K562 (cell line): ENCODE results near the gene NFAM1. TPM values are rescaled to one million over a fixed set of nuclear protein-coding genes. Genes with fewer than 3 reads are reported as not detected.

ENCODE experiments used
- EGR1 ChIP-seq: fragments of 450-650 bp; conservative IDR thresholded peaks from 2 replicates; pipeline ENCODE4 v1.6.1; 2017; ENCODE audit warnings: mild to moderate bottlenecking
- FOXJ3 ChIP-seq: sonication (generic); formaldehyde crosslinking; IDR thresholded peaks from 2 replicates; pipeline ENCODE4 v1.4.0; 2020; ENCODE audit warnings: mild to moderate bottlenecking, missing genetic modification reagents
- HDAC2 ChIP-seq: fragments of 450-650 bp; IDR thresholded peaks from 2 replicates; pipeline ENCODE4 v1.6.1; 2016; ENCODE audit warnings: mild to moderate bottlenecking
- NR4A1 ChIP-seq, 2 experiments: fragments of 250-450 bp in 1 of 2; fragments of 450-650 bp in 1 of 2; sonication (Bioruptor Pico) in 1 of 2; IDR thresholded peaks; 2 replicates each; pipeline versions ENCODE4 v1.4.0 to v1.6.1; 2016 to 2020; ENCODE audit warnings: mild to moderate bottlenecking in 2 of 2, missing compliant biosample characterization in 1 of 2, missing genetic modification characterization in 1 of 2, moderate library complexity in 1 of 2
- SMAD1 ChIP-seq: fragments of 150-350 bp; IDR thresholded peaks from 2 replicates; pipeline ENCODE4 v1.6.1; 2014; ENCODE audit warnings: low read length, low read depth; ENCODE audit not compliant: partially characterized antibody
- SMARCA4 ChIP-seq: fragments of 450-650 bp; IDR thresholded peaks from 2 replicates; pipeline ENCODE4 v1.6.1; 2016
- TBP ChIP-seq: optimal IDR thresholded peaks from 2 replicates; pipeline ENCODE3; 2011; ENCODE audit warnings: low read depth, low read length, improper control_type of control experiment
- TOE1 ChIP-seq, 2 experiments: fragments of 450-650 bp in 1 of 2; sonication (generic) in 1 of 2; formaldehyde crosslinking in 1 of 2; IDR thresholded peaks; 2 replicates each; pipeline versions ENCODE4 v1.7.1 to v1.8.0; 2016 to 2022; ENCODE audit warnings: borderline replicate concordance in 2 of 2, mild to moderate bottlenecking in 2 of 2, antibody characterized with exemption in 1 of 2, inconsistent platforms in 1 of 2, low read depth in 1 of 2, missing genetic modification reagents in 1 of 2, moderate library complexity in 1 of 2
- ZFP30 ChIP-seq: fragments of 250-450 bp; sonication (Bioruptor Pico); IDR thresholded peaks from 2 replicates; pipeline ENCODE4 v1.8.0; 2022; ENCODE audit warnings: moderate library complexity, mild to moderate bottlenecking, inconsistent platforms, borderline replicate concordance
- polyA plus RNA-seq, 8 experiments: library from polyadenylated mRNA; depleted of rRNA in 4 of 8; stranded (reverse) in 5 of 8; unstranded in 3 of 8; fragments of >200 nt; fragmentation: Nextera tagmentation in 2 of 8; fragmentation: Illumina TruSeq in 1 of 8; extraction: Ambion mirVana in 2 of 8; extraction: Trizol in 1 of 8; gene quantifications; 2 replicates each; pipeline versions ENCODE4 v1.2.1 to v1.2.3, GENCODE V29; 2011 to 2014; ENCODE audit warnings: inconsistent platforms in 1 of 8, missing spikeins in 1 of 8
- total RNA-seq, 7 experiments: library from RNA; depleted of rRNA in 6 of 7; stranded (reverse); fragments of >200 nt in 6 of 7; fragmentation: Illumina TruSeq in 2 of 7; extraction: Trizol in 2 of 7; gene quantifications; 2 replicates each; pipeline versions ENCODE4 v1.2.1 to v1.2.3, GENCODE V29; 2011 to 2021; ENCODE audit warnings: low replicate concordance in 1 of 7
- TF ChIP-seq, protein P1 (sequence below): IDR thresholded peaks from 2 replicates; pipeline ENCODE4 v1.6.1; 2011; ENCODE audit not compliant: insufficient read length; ENCODE audit errors: extremely low read depth
- TF ChIP-seq, protein P2 (sequence below): fragments of 450-650 bp; conservative IDR thresholded peaks from 2 replicates; pipeline ENCODE4 v1.6.1; 2016; ENCODE audit warnings: missing genetic modification characterization, low read depth, mild to moderate bottlenecking, missing compliant biosample characterization, moderate library complexity
- TF ChIP-seq, protein P3 (sequence below): fragments of 450-650 bp; formaldehyde crosslinking; IDR thresholded peaks from 2 replicates; pipeline ENCODE4 v1.4.0; 2020; ENCODE audit warnings: mild to moderate bottlenecking, moderate library complexity
- TF ChIP-seq, protein P4 (sequence below), 2 experiments: fragments of 450-650 bp; IDR thresholded peaks; 2 replicates each; pipeline ENCODE4 v1.6.1; 2016
- TF ChIP-seq, protein P5 (sequence below): fragments of 200-800 bp; sonication (Bioruptor generic); IDR thresholded peaks from 2 replicates; pipeline ENCODE4 v1.6.1; 2016; ENCODE audit warnings: missing genetic modification characterization, missing compliant biosample characterization

Gene NFAM1
- total and polyA plus RNA-seq, 9 of the 15 experiments (the other 6 are each of a cell fraction or from before 2014, with no cell fraction given): 0.01 to 0.18 (median 0.03) TPM; not detected in 5

DNA sequence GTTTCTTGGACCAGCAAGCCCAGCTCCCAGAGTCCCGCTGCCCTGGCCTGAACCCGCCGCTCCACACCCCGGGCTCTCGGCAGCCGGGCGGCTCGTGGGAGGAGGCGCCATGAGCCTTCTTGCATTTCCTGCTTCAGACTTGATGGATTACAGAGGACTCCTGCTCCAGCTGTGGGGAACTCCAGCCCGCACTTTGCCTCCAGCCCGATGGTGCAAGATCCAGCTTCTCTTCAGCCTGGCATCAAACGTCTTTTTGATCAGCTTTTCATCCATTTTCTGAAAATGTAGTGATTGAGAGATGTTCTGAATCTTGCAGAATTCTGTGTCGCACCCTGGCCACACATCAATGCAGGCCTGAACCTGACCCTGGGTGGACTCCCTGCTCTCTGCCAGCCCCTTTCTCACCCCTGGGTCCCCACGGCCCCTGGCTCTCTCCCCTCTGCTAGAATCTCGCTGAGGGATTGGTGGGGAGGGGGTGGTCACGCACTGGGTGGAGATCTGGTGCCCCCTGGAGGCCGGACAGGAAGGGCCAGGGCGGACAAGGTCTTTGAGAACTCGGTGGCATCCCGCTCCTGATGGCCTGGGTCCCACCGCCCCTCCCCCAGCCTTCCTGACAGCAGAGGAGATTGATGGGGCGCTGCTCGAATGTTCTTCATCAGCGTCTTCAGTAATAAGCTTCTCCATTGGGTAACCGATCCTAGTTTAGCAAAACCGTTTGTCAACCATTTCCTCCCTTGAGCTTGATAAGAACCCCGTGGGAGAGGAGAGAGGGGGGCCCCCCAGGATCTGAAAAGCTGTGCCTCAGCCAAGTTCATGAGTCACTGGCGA is 12.1 kb upstream of the NFAM1 start (continued):
- TF ChIP-seq TBP (no peak), SMAD1 (peak; percentile 38), NR4A1 (CRISPR knock-in tag; IDR thresholded peaks at IDR 0.05) (no peak), NR4A1 (tag; IDR thresholded peaks at IDR 0.05) (peak; percentile 23; the same call in 1 of the 2 replicates), ZFP30 (CRISPR knock-in tag) (no peak), FOXJ3 (CRISPR knock-in tag) (no peak), TOE1 (IDR thresholded peaks at IDR 0.05; ENCODE audit: borderline replicate concordance) (peak; percentile 67; the same call in 1 of the 2 replicates), TOE1 (CRISPR knock-in tag; IDR thresholded peaks at IDR 0.05; ENCODE audit: borderline replicate concordance, low read depth) (no peak), EGR1 (peak; percentile 50), SMARCA4 (peak; percentile 41; the same call in 1 of the 2 replicates), HDAC2 (no peak)
- TF ChIP-seq, protein P1, sequence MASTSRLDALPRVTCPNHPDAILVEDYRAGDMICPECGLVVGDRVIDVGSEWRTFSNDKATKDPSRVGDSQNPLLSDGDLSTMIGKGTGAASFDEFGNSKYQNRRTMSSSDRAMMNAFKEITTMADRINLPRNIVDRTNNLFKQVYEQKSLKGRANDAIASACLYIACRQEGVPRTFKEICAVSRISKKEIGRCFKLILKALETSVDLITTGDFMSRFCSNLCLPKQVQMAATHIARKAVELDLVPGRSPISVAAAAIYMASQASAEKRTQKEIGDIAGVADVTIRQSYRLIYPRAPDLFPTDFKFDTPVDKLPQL: no peak
- TF ChIP-seq, protein P2, sequence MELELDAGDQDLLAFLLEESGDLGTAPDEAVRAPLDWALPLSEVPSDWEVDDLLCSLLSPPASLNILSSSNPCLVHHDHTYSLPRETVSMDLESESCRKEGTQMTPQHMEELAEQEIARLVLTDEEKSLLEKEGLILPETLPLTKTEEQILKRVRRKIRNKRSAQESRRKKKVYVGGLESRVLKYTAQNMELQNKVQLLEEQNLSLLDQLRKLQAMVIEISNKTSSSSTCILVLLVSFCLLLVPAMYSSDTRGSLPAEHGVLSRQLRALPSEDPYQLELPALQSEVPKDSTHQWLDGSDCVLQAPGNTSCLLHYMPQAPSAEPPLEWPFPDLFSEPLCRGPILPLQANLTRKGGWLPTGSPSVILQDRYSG: 0 out of 2 replicates have a peak, but pooled peaks have one; percentile 11
- TF ChIP-seq, protein P3, sequence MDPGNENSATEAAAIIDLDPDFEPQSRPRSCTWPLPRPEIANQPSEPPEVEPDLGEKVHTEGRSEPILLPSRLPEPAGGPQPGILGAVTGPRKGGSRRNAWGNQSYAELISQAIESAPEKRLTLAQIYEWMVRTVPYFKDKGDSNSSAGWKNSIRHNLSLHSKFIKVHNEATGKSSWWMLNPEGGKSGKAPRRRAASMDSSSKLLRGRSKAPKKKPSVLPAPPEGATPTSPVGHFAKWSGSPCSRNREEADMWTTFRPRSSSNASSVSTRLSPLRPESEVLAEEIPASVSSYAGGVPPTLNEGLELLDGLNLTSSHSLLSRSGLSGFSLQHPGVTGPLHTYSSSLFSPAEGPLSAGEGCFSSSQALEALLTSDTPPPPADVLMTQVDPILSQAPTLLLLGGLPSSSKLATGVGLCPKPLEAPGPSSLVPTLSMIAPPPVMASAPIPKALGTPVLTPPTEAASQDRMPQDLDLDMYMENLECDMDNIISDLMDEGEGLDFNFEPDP (CRISPR knock-in tag): 0 out of 2 replicates have a peak, but pooled peaks have one; percentile 28
- TF ChIP-seq, protein P4, sequence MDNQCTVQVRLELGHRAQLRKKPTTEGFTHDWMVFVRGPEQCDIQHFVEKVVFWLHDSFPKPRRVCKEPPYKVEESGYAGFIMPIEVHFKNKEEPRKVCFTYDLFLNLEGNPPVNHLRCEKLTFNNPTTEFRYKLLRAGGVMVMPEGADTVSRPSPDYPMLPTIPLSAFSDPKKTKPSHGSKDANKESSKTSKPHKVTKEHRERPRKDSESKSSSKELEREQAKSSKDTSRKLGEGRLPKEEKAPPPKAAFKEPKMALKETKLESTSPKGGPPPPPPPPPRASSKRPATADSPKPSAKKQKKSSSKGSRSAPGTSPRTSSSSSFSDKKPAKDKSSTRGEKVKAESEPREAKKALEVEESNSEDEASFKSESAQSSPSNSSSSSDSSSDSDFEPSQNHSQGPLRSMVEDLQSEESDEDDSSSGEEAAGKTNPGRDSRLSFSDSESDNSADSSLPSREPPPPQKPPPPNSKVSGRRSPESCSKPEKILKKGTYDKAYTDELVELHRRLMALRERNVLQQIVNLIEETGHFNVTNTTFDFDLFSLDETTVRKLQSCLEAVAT (IDR thresholded peaks at IDR 0.05): no peak
- TF ChIP-seq, protein P5, sequence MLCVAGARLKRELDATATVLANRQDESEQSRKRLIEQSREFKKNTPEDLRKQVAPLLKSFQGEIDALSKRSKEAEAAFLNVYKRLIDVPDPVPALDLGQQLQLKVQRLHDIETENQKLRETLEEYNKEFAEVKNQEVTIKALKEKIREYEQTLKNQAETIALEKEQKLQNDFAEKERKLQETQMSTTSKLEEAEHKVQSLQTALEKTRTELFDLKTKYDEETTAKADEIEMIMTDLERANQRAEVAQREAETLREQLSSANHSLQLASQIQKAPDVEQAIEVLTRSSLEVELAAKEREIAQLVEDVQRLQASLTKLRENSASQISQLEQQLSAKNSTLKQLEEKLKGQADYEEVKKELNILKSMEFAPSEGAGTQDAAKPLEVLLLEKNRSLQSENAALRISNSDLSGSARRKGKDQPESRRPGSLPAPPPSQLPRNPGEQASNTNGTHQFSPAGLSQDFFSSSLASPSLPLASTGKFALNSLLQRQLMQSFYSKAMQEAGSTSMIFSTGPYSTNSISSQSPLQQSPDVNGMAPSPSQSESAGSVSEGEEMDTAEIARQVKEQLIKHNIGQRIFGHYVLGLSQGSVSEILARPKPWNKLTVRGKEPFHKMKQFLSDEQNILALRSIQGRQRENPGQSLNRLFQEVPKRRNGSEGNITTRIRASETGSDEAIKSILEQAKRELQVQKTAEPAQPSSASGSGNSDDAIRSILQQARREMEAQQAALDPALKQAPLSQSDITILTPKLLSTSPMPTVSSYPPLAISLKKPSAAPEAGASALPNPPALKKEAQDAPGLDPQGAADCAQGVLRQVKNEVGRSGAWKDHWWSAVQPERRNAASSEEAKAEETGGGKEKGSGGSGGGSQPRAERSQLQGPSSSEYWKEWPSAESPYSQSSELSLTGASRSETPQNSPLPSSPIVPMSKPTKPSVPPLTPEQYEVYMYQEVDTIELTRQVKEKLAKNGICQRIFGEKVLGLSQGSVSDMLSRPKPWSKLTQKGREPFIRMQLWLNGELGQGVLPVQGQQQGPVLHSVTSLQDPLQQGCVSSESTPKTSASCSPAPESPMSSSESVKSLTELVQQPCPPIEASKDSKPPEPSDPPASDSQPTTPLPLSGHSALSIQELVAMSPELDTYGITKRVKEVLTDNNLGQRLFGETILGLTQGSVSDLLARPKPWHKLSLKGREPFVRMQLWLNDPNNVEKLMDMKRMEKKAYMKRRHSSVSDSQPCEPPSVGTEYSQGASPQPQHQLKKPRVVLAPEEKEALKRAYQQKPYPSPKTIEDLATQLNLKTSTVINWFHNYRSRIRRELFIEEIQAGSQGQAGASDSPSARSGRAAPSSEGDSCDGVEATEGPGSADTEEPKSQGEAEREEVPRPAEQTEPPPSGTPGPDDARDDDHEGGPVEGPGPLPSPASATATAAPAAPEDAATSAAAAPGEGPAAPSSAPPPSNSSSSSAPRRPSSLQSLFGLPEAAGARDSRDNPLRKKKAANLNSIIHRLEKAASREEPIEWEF: no peak
